ENCODE data around the gene NR1D1.

Gene NR1D1

GRCh38 chr17:40068917-40069750 is 31.3 kb downstream of the NR1D1 start:
- Histone ChIP-seq H3K9me3 (ENCODE audit: control insufficient read depth, insufficient read depth, low read length) (no peaks in the 10 kb centered on the region), H3K4me2 (ENCODE audit: low read length) (peak overlapping the region; percentile 66), H3K4me3 (ENCODE audit: low read length) (peak overlapping the region; percentile 55), H3F3A (ENCODE audit: control insufficient read depth, insufficient read depth) (no peaks in the 10 kb centered on the region), H3K36me3 (ENCODE audit: control insufficient read depth, low read length) (no peaks in the 10 kb centered on the region), H3K27me3 (ENCODE audit: control insufficient read depth, low read length) (peaks cover 7% of the 10 kb centered on the region), H4K20me1 (ENCODE audit: control insufficient read depth, insufficient read depth, low read depth, low read length) (no peaks in the 10 kb centered on the region), H3K27ac (ENCODE audit: low read depth, low read length) (peak overlapping the region; percentile 26), H3K4me1 (ENCODE audit: control insufficient read depth, low read length) (peaks cover 52% of the 10 kb centered on the region), H3K9me2 (replicated peaks; ENCODE audit: control insufficient read depth, low read length) (no peaks in the 10 kb centered on the region), H3K79me2 (ENCODE audit: control insufficient read depth, low read length) (no peaks in the 10 kb centered on the region)
- TF ChIP-seq EZH2phosphoT487 (IDR thresholded peaks at IDR 0.05; ENCODE audit: borderline replicate concordance, low read length), result no peak
- TF ChIP-seq CTCF (IDR thresholded peaks at IDR 0.05; ENCODE audit: low read depth, low read length, poor library complexity, severe bottlenecking), result no peak

GRCh38 chr17:40068584-40068916 is 31.8 kb downstream of the NR1D1 start:
- Histone ChIP-seq H3K9me3 (ENCODE audit: control insufficient read depth, insufficient read depth, low read length) (no peaks in the 10 kb centered on the region), H3K36me3 (ENCODE audit: control insufficient read depth, low read length) (no peaks in the 10 kb centered on the region), H4K20me1 (ENCODE audit: control insufficient read depth, insufficient read depth, low read depth, low read length) (no peaks in the 10 kb centered on the region), H3K4me3 (ENCODE audit: low read length) (peak overlapping the region; percentile 55), H3K27ac (ENCODE audit: low read depth, low read length) (no peak overlapping the region), H3K9me2 (replicated peaks; ENCODE audit: control insufficient read depth, low read length) (no peaks in the 10 kb centered on the region), H3K27me3 (ENCODE audit: control insufficient read depth, low read length) (peaks cover 13% of the 10 kb centered on the region), H3F3A (ENCODE audit: control insufficient read depth, insufficient read depth) (no peaks in the 10 kb centered on the region), H3K79me2 (ENCODE audit: control insufficient read depth, low read length) (no peaks in the 10 kb centered on the region), H3K4me2 (ENCODE audit: low read length) (peak overlapping the region; percentile 66), H3K4me1 (ENCODE audit: control insufficient read depth, low read length) (peaks cover 58% of the 10 kb centered on the region)
- no peak for TF ChIP-seq CTCF (IDR thresholded peaks at IDR 0.05; ENCODE audit: low read depth, low read length, poor library complexity, severe bottlenecking)
- no peak for TF ChIP-seq EZH2phosphoT487 (IDR thresholded peaks at IDR 0.05; ENCODE audit: borderline replicate concordance, low read length)

GRCh38 chr17:40068129-40068581 is 32.2 kb downstream of the NR1D1 start:
- Histone ChIP-seq H3K4me2 (ENCODE audit: low read length) (peak overlapping the region; percentile 66), H4K20me1 (ENCODE audit: control insufficient read depth, insufficient read depth, low read depth, low read length) (no peaks in the 10 kb centered on the region), H3K27me3 (ENCODE audit: control insufficient read depth, low read length) (peaks cover 17% of the 10 kb centered on the region), H3K27ac (ENCODE audit: low read depth, low read length) (no peak overlapping the region), H3K4me1 (ENCODE audit: control insufficient read depth, low read length) (peaks cover 62% of the 10 kb centered on the region), H3K36me3 (ENCODE audit: control insufficient read depth, low read length) (no peaks in the 10 kb centered on the region), H3K4me3 (ENCODE audit: low read length) (peak overlapping the region; percentile 55), H3K9me3 (ENCODE audit: control insufficient read depth, insufficient read depth, low read length) (no peaks in the 10 kb centered on the region), H3K79me2 (ENCODE audit: control insufficient read depth, low read length) (no peaks in the 10 kb centered on the region), H3F3A (ENCODE audit: control insufficient read depth, insufficient read depth) (no peaks in the 10 kb centered on the region), H3K9me2 (replicated peaks; ENCODE audit: control insufficient read depth, low read length) (no peaks in the 10 kb centered on the region)
- no peak for TF ChIP-seq EZH2phosphoT487 (IDR thresholded peaks at IDR 0.05; ENCODE audit: borderline replicate concordance, low read length)
- TF ChIP-seq CTCF (IDR thresholded peaks at IDR 0.05; ENCODE audit: low read depth, low read length, poor library complexity, severe bottlenecking), result no peak

Measured in DOHH2 (cell line).